ENCODE results near the gene KIF27.
A peak's percentile ranks its signal among the peaks of the same experiment; 100 is the strongest.
"Not testable (repeated sequence)": the region's sequence is repeated elsewhere in the genome, so short reads cannot be mapped to it uniquely, and the experiment has no call there.

Gene KIF27

GRCh38 chr9:83920927-83921707 is at the start of gene KIF27:
Gene KIF27 (minus strand): TSS chr9:83921432. CDS start chr9:83915591, 5,841 bp downstream.
- peak; percentile 92 to 97 for DNase-seq

GRCh38 chr9:83969602-83970001 is 48.4 kb upstream of the KIF27 start:
- DNase-seq, result no peak

- DNase-seq, result no peak
Measured at GRCh38 chr9:83967073-83967472, 45.8 kb upstream of the KIF27 start.

GRCh38 chr9:83966209-83966582 is 45.0 kb upstream of the KIF27 start:
- no peak for DNase-seq

GRCh38 chr9:83965350-83966208 is 44.3 kb upstream of the KIF27 start:
- DNase-seq, result peak; percentile 32 to 42

GRCh38 chr9:83964973-83965349 is 43.7 kb upstream of the KIF27 start:
- no peak for DNase-seq

GRCh38 chr9:83962165-83962564 is 40.9 kb upstream of the KIF27 start:
- no peak for DNase-seq

- no peak for DNase-seq
Measured at GRCh38 chr9:83960991-83961390, 39.8 kb upstream of the KIF27 start.

- no peak for DNase-seq
Measured at GRCh38 chr9:83959061-83959460, 37.8 kb upstream of the KIF27 start.

- no peak for DNase-seq
Measured at GRCh38 chr9:83957248-83957513, 35.9 kb upstream of the KIF27 start.

GRCh38 chr9:83956436-83957247 is 35.4 kb upstream of the KIF27 start:
- peak; percentile 61 to 74 for DNase-seq

- no peak for DNase-seq
Measured at GRCh38 chr9:83956086-83956435, 34.8 kb upstream of the KIF27 start.

GRCh38 chr9:83948096-83948495 is 26.9 kb upstream of the KIF27 start:
- not testable (repeated sequence) for DNase-seq

- no peak for DNase-seq
Measured at GRCh38 chr9:83940590-83941303, 19.5 kb upstream of the KIF27 start.

GRCh38 chr9:83937861-83938455 is 16.7 kb upstream of the KIF27 start:
- DNase-seq, result peak; percentile 49 to 78

GRCh38 chr9:83936523-83936922 is 15.3 kb upstream of the KIF27 start:
- no peak for DNase-seq

- DNase-seq, result no peak
Measured at GRCh38 chr9:83935276-83935935, 14.2 kb upstream of the KIF27 start.

GRCh38 chr9:83934569-83935275 is 13.5 kb upstream of the KIF27 start:
- DNase-seq, result no peak

- no peak for DNase-seq
Measured at GRCh38 chr9:83933790-83934189, 12.6 kb upstream of the KIF27 start.

GRCh38 chr9:83932851-83933250 is 11.6 kb upstream of the KIF27 start:
- no peak for DNase-seq

GRCh38 chr9:83932011-83932410 is 10.8 kb upstream of the KIF27 start:
- no peak for DNase-seq
